Hematopoietic multipotent progenitor cell (in vitro differentiated cells): ENCODE measurements around the gene RNF135. TPM values are rescaled to one million over a fixed set of nuclear protein-coding genes. Genes with fewer than 3 reads are reported as not detected.
"Not testable (repeated sequence)": the region's sequence is repeated elsewhere in the genome, so short reads cannot be mapped to it uniquely, and the experiment has no call there.

Source experiments
- DNase-seq, 3 donors: peaks; one replicate each; pipeline ENCODE4 v3.0.0-alpha.2; 2011 to 2015; ENCODE audit warnings: low read depth in 2 of 3, low spot score in 2 of 3
- total RNA-seq: library from RNA; depleted of rRNA; stranded (reverse); fragments of >200 nt; gene quantifications from one replicate; pipeline ENCODE4 v1.2.3, GENCODE V29; 2012

The RNF135 gene
- total RNA-seq, 1 donor, result 11.3 TPM

DNA sequence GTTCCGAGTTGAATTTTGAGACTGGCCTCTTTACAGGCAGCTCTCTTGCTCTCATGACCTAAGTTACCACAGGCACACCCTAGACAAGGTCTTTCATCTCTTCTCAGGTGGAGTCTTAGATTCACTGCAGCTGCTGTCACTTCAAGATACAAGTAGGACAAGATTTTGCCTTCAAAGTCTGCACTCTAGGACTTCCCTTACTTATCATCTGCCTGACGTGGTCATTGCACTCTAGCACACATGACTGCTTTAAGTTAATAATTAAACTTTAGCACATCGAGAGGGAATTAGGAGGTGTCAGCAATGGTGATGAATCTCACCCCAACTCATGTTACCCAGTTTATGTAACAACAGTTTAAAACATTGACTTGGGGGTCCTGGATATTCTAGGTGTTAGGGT lies 25.6 kb downstream of the RNF135 start:
- DNase-seq, result no peak

DNA sequence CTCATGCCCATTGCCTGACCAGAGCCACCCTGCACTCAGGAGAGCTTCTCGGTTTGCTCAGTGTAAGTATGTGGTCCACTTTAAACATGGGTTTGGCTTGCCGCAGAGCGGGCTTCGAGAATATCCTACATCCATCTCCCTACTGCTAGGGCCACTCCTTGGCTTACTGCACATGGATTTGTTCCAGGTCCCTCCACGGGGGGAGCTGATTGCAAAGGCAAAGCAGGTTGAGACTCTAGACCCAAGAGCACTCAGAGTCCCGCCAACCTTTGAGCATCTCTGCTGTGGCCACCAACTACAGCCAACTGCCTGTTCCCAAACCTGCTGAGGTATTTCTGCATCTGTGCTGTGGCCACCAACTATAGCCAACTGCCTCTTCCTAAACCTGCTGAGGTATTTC lies 26.4 kb downstream of the RNF135 start:
- DNase-seq, result no peak

DNA sequence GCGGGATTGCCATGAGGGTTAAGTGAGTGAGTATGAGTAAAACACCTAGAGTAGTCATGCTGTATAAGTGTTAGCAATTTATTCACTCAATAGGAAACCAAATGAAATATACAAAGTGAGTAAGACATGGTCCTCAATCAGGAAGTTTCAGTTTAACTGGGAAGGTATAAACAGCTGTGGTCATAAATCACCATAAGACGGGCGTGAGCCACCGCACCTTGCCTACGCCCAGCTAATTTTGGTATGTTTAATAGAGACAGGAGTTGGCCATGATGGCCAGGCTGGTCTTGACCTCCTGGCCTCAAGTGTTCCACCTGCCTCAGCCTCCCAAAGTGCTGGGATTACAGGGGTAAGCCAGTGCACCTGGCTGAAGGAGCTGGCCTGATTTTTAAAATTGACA lies 27.0 kb downstream of the RNF135 start:
- DNase-seq, result no peak

DNA sequence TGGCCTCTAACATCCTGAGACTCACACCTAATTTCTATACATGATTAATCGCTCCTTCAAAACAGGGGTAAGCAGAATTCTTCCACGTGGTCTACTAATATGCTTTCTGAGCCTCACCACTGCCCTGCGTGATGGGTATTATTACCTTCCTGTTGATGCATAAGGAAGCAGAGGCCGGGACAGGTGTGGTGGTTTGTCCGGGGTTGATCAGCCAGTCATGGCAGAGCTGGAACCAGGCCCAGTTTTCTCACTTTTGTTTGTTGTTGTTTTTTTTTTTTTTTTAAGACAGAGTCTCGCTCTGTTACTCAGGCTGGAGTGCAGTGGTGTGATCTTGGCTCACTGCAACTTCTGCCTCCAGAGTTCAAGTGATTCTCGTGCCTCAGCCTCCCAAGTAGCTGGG lies 31.2 kb downstream of the RNF135 start:
- DNase-seq, result no peak

DNA sequence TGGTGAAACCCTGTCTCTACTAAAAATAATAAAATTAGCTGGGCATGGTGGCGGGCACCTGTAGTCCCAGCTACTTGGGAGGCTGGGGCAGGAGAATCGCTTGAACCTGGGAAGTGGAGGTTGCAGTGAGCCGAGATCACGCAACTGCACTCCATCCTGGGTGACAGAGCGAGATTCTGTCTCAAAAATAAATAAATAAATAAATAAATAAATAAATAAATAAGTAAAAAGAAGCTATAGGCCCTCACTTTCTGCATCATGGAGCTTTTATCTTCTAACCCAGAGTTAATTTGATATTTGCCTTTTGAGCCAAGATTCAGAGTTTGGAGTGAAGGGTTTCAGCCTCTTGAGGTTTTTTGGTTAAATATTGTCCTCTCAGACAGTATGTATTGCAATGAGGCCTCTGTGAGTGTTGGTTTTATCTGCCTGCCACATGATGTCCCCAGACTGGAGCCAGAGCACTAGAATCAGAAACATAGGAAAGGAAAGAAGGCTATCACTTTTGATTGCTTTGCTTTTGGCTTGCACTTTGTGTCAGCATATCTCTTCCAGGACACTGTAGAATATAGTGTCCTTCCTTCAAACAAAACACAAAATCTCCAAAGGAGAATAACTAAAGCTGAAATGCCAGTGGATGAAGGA lies 32.5 kb downstream of the RNF135 start:
- no peak for DNase-seq

DNA sequence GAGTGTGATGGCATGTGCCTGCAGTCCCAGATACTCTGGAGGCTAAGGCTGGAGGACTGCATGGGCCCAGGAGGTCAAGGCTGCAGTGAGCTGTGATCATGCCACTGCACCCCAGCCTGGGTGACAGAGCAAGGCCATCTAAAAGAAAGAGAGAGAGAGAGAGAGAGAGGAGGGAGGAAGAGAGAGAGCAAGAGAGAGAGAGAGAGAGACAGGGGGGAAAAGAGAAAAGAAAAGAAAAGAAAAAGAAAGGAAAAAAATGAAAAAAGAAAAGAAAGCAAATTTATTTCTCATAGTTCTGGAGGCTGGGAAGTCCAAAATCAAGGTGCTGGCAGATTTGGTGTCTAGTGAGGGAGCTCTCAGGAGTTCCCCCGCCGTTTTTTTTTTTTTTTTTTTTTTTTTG lies 33.3 kb downstream of the RNF135 start:
- DNase-seq, result no peak

DNA sequence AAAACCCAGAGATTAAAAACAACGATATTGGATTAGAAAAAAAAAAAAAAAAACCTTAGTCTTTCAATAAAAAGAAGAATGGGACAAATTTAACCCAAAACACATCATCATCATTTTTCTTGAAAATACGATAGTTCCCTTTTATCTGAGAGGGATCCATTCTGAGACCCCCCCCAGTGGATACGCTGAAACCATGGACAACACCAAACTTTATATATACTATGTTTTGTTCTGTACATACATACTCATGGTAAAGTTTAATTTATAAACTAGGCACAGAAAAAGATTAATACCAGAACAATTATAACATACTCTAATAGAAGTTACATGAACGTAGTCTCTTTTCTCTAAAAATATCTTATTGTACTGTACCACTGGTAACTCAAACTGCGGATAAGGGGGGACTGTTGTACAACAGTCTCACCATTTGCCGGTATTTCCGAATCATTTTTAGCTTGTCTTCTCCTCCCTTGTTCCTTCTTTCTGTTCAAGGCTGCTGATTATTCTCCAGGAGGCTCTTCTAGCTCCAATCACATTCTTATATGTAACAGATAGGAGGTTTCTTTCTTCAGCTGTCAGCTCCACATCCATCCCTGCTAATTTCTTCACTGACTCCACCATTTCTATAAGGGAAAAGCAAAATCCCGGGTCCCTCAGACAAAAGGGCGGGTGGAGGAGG lies 37.0 kb downstream of the RNF135 start:
- DNase-seq, result no peak

DNA sequence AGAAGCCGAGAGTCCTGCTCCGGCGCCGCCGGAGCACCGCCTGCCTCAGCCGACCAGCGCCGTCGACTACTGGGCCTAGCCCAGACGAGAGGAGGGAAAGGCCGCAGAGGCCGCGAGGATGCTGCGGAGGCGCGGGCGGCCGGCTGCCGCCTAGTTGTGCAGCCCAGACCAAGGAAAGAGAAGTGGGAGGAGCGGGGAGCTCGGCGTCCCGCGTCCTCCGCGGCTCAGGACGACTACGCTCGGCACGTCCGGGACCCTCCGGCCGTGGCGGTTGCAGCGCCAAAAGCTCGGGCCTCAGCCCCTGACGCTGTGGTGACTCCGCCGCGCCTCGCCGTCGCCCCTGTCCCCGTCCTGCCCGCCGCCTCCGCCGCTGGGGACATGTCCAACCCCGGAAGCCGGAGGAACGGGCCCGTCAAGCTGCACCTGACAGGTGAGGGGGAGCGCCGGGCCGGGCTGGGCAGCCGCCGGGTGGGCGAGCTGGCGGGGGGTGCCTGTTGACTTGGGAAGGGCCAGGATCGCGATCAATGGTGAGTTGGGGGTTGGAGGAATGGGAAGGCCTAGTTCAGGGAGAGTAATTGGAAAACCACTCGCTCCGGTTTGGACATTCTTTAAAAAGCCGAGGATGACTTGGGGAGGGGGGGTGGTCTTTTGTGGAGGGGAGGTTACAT lies 37.7 kb downstream of the RNF135 start:
- peak; percentile 39 to 55 (median 54) for DNase-seq

DNA sequence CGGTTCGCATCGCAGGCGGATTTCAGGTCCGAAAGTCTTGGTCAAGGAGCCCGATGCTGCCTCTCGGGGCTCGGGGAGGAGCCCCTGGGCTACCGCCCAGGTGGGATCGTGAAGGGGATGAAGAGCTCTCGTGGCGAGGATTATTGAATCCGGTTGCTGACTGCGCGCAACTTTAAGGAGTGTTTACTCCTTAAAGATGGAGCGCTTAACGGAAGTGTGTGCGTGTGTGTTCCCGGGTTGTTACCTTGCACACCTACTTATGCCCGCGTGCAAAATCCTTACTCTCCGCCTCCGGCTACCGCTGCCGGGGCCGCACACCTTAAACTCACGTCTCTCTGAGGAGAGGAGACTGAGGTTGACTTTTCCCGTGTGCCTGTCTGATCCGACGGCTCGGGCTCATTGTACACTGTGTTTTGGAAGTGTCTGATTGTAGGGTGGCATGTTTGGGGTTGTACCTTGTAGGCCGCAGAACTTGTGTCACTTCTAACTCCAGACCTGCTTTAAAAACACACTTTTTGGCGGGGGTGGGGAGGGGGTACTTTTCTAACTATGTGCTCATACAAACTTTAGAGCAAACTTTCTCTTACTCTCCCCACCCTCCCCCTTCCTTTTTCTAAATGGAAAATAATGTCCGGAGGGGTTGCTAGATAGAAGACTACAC lies 38.3 kb downstream of the RNF135 start:
- peak; percentile 10 to 21 (median 13) for DNase-seq

DNA sequence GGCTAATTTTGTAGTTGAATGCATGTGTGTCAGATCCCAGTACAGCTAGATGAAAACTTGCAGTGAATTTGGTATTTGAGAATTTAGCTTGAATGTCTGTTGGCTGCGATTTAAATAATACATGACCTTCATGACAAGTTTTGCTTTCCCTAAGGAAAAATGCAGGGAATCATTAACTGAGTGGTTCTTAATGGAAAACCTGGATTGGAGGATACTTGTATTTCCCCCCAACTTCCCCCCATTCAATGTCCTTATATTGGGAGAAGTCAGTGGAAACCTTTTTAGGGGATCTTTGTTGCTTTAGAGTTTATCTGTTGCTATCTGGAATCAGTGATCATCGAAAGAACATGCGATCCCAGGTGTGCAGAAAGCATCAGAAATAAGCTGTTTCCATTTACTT lies 39.2 kb downstream of the RNF135 start:
- DNase-seq, result not testable (repeated sequence)

DNA sequence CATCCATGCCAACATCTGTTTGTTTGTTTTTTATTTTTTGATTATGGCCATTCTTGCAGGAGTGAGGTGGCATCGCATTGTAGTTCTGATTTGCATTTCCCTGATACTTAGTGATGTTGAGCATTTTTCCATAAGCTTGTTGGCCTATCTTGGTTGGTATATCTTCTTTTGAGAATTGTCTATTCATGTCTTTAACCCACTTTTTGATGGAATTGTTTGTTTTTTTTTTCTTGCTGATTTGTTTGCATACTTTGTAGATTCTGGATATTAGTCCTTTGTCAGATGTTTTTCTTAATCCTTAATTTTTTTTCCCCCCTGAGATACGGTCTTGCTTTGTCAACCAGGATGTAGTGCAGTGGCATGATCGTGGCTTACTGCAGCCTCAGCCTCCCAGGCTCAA lies 43.0 kb downstream of the RNF135 start:
- no peak for DNase-seq

DNA sequence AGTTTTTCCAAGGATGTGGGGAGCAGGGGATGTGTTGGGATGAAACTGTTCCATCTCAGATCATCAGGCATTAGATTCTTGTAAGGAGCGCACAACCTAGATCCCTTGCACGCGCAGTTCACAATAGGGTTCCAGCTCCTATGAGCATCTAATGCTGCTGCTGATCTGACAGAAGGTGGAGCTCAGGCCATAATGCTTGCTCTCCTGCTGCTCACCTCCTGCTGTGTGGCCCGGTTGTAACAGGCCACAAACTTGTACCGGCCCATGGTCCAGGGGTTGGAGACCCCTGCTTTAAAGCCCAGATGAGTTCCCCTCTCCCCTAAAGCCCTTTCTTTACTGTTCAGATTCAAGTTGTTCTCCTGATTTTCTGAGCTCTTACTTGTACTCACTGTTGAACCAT lies 44.8 kb downstream of the RNF135 start:
- no peak for DNase-seq

DNA sequence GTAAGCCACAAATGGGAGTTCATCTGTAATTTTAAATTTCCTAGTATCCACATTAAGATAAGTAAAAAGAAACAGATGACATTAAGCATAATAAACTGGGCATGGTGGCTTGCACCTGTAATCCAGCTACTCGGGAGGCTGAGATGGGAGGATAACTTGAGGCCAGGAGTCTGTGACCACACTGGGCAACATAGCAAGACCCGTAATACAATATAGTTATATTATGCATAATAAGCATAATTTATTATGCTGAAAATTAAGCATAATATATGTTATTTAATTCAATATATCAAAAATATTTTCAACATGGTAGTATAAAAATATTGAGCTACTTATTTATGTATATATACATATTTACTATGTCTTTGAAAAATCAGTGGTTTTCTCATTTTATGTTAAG lies 48.2 kb downstream of the RNF135 start:
- DNase-seq, result no peak

DNA sequence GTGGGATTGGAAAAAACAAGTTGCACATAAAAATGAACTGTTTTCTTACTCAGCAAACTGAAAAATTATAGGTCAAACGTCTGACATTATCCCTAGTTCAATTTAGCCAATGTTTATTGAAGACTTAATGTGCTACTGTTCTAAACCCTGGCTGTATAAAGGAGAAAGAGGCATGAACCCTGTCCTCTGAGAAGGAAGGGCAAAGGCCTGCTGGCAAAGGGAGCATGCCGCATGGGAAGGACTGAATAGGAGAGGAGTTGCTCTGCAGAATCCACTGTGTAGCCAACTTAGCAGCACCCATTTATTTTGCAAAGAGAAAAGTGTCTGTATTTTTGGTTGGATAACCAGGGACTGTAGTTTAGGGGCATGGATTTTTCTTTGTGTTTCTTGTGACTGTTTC lies 52.3 kb downstream of the RNF135 start:
- DNase-seq, result not testable (repeated sequence)

DNA sequence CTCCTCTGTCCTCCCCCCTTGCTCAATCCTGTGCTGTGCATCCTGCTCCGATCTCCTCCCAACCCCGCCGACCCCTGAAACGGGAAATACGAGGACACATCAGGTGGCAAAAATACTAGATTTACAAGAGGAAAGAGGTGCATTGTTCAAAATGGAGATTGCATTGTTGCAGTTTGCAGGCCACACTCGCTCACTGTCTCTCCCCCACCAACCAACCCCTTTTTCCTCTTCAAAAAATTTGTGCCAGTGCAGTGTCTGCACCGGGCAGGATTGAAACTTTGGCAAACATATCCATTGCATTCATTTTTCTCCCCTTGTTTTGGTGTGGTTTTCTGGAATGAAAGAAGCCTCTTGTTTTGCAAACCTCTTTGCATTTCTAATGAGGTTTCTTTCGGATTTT lies 61.0 kb downstream of the RNF135 start:
- DNase-seq, result no peak

DNA sequence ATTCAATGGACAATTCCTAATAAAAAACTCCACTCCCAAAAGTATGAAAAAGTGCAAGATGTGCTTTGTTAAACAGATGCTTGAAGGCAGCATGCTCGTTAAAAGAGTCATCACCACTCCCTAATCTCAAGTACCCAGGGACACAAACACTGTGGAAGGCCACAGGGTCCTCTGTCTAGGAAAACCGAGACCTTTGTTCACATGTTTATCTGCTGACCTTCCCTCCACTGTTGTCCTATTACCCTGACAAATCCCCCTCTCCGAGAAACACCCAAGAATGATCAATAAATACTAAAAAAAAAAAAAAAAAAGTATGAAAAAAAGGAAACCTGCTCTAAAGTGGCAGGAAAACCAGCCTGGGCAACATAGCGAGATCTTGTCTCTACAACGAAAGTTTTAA lies 64.8 kb downstream of the RNF135 start:
- not testable (repeated sequence) for DNase-seq

DNA sequence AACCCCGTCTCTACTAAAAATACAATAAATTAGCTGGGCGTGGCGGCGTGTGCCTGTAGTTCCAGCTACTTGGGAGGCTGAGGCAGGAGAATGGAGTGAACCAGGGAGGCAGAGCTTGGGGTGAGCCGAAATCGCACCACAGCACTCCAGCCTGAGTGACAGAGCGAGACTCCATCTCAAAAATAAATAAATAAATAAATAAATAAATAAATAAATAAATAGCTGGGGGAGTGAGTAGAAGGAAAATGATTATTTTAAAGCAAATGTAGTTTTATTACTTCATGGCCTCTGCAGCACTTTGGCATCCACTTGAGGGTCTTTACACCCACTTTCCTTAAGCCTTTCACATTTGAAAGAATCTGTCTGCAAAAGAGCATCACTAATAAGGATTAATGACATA lies 70.0 kb downstream of the RNF135 start:
- not testable (repeated sequence) for DNase-seq

DNA sequence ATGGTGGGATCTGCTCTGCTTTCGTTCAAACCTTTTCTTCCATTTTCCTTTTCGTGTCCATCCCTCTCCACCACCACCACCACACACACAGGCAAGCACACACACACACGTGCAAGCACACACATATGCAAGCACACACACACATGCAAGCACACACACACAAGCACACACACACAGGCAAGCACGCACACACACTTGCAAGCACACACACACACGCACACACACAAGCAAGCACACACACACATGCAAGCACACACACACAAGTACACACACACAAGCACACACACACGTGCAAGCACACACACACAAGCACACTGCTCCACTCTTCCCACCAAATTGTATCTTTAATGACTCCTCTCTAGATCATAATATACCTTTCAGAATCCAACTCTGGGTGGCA lies 71.5 kb downstream of the RNF135 start:
- not testable (repeated sequence) for DNase-seq

DNA sequence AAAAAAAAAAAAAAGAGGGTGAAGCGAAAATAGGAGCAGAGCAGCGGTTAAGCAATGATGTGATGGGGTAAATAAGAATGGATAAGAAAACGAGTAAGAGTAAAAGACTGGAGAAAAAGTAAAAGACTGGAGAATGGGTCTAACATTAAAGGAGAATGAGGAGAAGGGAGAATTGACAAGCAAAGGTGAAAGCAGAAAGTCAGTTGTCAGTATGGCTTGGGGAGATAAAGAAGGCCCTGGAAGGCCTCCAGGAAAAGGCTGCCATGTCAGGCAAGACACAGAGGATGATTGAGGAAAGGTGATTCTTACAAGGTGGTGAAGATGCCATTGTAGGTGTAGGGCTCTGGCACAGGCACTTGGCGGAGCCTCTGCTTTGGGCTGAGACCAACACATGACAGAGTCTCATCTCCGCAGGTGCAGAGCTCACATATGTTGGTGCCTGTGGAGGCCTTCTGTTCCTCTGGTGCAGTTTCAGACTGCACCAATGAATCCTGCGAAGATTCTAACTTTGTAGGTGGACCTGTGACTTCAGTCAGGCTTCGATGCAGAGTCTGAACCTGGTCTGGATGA lies 76.1 kb downstream of the RNF135 start:
- not testable (repeated sequence) for DNase-seq

DNA sequence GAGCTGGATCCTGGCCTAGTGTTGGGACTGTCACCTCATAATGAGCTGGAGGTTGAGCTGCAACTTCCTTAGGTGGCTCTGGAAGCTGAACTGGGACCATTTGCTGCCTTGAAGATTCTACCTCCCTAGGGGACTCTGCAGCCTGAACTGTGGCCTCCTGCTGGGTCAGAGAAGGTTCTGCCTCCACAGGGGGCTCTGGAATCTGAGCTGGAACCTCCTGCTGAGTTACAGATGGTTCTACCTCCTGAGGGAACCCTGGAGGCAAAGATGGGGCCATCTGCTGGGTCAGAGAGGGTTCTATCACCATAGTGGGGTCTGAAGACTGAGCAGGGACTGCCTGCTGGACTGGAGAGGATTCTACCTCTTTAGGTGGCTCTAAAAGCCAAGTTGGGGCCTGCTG lies 77.3 kb downstream of the RNF135 start:
- DNase-seq, result no peak

DNA sequence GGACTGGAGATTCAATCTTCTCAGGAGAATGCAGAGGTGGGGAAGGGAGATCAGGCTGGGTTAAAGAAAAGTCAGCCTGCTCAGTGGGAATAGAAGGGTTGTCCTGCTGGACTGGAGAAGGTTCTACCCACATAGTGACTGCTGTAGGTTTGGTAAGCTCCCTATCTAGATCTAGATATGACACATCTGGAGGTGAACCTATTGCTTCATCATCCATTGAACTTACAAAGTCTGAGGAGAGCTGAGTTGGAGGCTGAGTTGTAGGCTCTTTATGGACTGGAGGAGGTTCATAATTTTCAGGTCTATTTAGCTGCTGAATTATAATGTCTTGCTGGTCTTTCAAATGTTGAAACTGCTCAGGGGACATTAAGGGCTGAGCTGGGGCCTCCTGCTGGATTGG lies 77.9 kb downstream of the RNF135 start:
- DNase-seq, result no peak
